DMS114 treated with DMSO at 0.1 percent for 48 hours (cell line): ENCODE data around the gene NGFR.

Experiments
- DNase-seq: peaks from one replicate; lab custom pipeline; 2025; ENCODE audit not compliant: unreplicated experiment; lab: John Stamatoyannopoulos, UW

The NGFR gene

DNA sequence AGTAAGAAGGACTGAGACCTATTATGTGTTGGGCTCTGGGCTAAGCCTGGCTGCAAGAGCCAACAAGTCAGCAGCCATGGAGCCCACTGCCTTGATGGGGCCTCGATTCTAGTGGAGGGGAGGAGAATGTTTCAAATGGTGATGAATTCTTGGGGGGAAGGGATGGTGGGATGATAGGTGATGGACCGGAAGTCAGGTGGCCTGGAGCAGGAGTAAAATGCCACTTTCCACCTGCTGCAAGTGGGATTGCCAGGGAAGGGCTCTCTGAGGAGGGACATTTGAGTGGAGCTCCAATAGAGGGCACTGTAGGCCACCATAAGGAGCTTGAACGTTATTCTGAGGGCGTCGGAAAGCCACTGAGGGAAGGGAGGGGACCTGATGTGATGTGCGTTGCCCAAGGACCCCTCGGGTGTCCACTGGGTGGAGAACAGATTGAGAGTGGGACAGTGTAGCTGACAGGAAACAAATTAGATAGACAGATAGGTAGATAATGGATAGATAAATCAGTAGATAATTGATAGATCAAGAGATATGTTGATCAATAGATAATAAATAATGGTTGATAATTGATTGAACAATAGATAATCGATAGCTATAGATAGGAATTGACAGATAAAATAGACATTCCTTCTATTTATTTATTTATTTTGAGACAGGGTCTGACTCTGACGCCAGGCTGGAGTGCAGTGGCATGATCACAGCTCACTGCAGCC, 62.4 kb downstream of the NGFR start:
- peak; percentile 43 for DNase-seq
